Tibial artery (tissue), 4 donors: ENCODE measurements around the gene FXYD6.

ENCODE experiments used
- DNase-seq, 2 donors: peaks; one replicate each; pipeline ENCODE4 v3.0.0-alpha.2; 2019
- H3K27ac ChIP-seq, 2 donors: fragments of 200-600 bp; sonication (generic) in 1 of 2; 1 replicate in 1 of 2; 2 replicates in 1 of 2; pipeline ENCODE4 v1.5.1; 2018 to 2019; ENCODE audit warnings: mild to moderate bottlenecking in 1 of 2
- H3K27me3 ChIP-seq, 2 donors: fragments of 200-600 bp; sonication (generic) in 1 of 2; one replicate each; pipeline versions ENCODE4 v1.5.1 to v1.6.0; 2016 to 2019
- H3K36me3 ChIP-seq, 3 donors: fragments of 200-600 bp; sonication (generic) in 2 of 3; one replicate each; pipeline ENCODE4 v1.5.1; 2016 to 2019; ENCODE audit warnings: mild to moderate bottlenecking in 2 of 3
- H3K4me1 ChIP-seq, 4 donors: fragments of 200-600 bp; sonication (generic) in 2 of 4; 1 replicate in 3 of 4; 2 replicates in 1 of 4; pipeline ENCODE4 v1.5.1; 2016 to 2019
- H3K4me3 ChIP-seq, 2 donors: fragments of 200-600 bp; sonication (generic) in 1 of 2; 1 replicate in 1 of 2; 2 replicates in 1 of 2; pipeline ENCODE4 v1.5.1; 2018 to 2019; ENCODE audit warnings: mild to moderate bottlenecking in 2 of 2
- H3K9me3 ChIP-seq, 3 donors: fragments of 200-600 bp; sonication (generic) in 1 of 3; one replicate each; pipeline ENCODE4 v1.5.1; 2016 to 2019
- CTCF ChIP-seq, 2 experiments: fragments of 200-600 bp in 1 of 2; fragments of 450-650 bp in 1 of 2; IDR thresholded peaks; one replicate each; pipeline ENCODE4 v1.5.1; 2017 to 2019; ENCODE audit warnings: antibody characterized with exemption in 2 of 2, mild to moderate bottlenecking in 1 of 2, moderate library complexity in 1 of 2
- intact Hi-C: fragments of 100-400 bp; cut with DNase I; formaldehyde crosslinking; loops from one replicate; pipeline ENCODE4 v1.15.0; 2023; ENCODE audit warnings: low total_unique reads

Gene FXYD6

GRCh38 chr11:117871784-117872183 is 4.7 kb downstream of the FXYD6 start:
- H3K9me3 ChIP-seq, result no peaks in the 10 kb centered on the region
- H3K27ac ChIP-seq, result no peak overlapping the region
- no peak for TF ChIP-seq CTCF (IDR thresholded peaks at IDR 0.05)
- H3K4me3 ChIP-seq, result no peak overlapping the region
- intact Hi-C loops, result no loop called here
- peaks cover 4 to 42% of the 10 kb centered on the region in 2 donors for H3K27me3 ChIP-seq
- peaks cover 0 to 20% (median 12%) of the 10 kb centered on the region in 4 donors for H3K4me1 ChIP-seq
- no peak for DNase-seq
- no peaks in the 10 kb centered on the region for H3K36me3 ChIP-seq

- Histone ChIP-seq H3K27me3 (peaks cover 0 to 36% of the 10 kb centered on the region in 2 donors), H3K4me3 (no peak overlapping the region), H3K9me3 (no peaks in the 10 kb centered on the region), H3K36me3 (no peaks in the 10 kb centered on the region), H3K4me1 (peaks cover 0 to 14% (median 6%) of the 10 kb centered on the region in 4 donors), H3K27ac (no peak overlapping the region)
- intact Hi-C loops, result no loop called here
- no peak for DNase-seq
- TF ChIP-seq CTCF (IDR thresholded peaks at IDR 0.05), result no peak
Observed at GRCh38 chr11:117871160-117871559, 5.3 kb downstream of the FXYD6 start.

- no peaks in the 10 kb centered on the region for H3K9me3 ChIP-seq
- TF ChIP-seq CTCF (IDR thresholded peaks at IDR 0.05), result no peak
- H3K4me3 ChIP-seq, result no peak overlapping the region
- peaks cover 0 to 28% of the 10 kb centered on the region in 2 donors for H3K27me3 ChIP-seq
- H3K36me3 ChIP-seq, result no peaks in the 10 kb centered on the region
- peaks cover 0 to 9% (median 0%) of the 10 kb centered on the region in 4 donors for H3K4me1 ChIP-seq
- H3K27ac ChIP-seq, result no peak overlapping the region
- no peak for DNase-seq
- intact Hi-C loops, result no loop called here
Observed at GRCh38 chr11:117870103-117870952, 6.1 kb downstream of the FXYD6 start.

GRCh38 chr11:117869604-117870003 is 6.9 kb downstream of the FXYD6 start:
- intact Hi-C loops, result no loop called here
- Histone ChIP-seq H3K9me3 (no peaks in the 10 kb centered on the region), H3K27me3 (peaks cover 0 to 21% of the 10 kb centered on the region in 2 donors), H3K27ac (no peak overlapping the region), H3K4me3 (no peak overlapping the region), H3K4me1 (peaks cover 0 to 5% (median 0%) of the 10 kb centered on the region in 4 donors), H3K36me3 (no peaks in the 10 kb centered on the region)
- no peak for DNase-seq
- no peak for TF ChIP-seq CTCF (IDR thresholded peaks at IDR 0.05)

- TF ChIP-seq CTCF (IDR thresholded peaks at IDR 0.05), result no peak
Observed at GRCh38 chr11:117868815-117869561, 7.5 kb downstream of the FXYD6 start.

More at GRCh38 chr11:117868815-117869561, 7.5 kb downstream of the FXYD6 start:
- Histone ChIP-seq H3K27ac (no peak overlapping the region), H3K4me1 (peaks cover 0 to 4% (median 0%) of the 10 kb centered on the region in 4 donors), H3K36me3 (no peaks in the 10 kb centered on the region), H3K9me3 (no peaks in the 10 kb centered on the region), H3K27me3 (peaks cover 0 to 16% of the 10 kb centered on the region in 2 donors), H3K4me3 (no peak overlapping the region)
- intact Hi-C loops, result no loop called here
- DNase-seq, result no peak
